ENCODE measurements around the gene MDFIC2. TPM values are rescaled to one million over a fixed set of nuclear protein-coding genes. Genes with fewer than 3 reads are reported as not detected.
A peak's percentile ranks its signal among the peaks of the same experiment; 100 is the strongest.

MDFIC2 gene
- polyA plus RNA-seq, 2 of the 4 experiments (the other 2 are of a cell fraction), result not detected

- Histone ChIP-seq H3K4me3 (no peak overlapping the region), H3K27ac (no peak overlapping the region), H3K4me1 (no peaks in the 10 kb centered on the region), H3K4me2 (no peak overlapping the region), H3K9me3 (no peaks in the 10 kb centered on the region)
- POLR2A ChIA-PET, result no interaction called here
- CTCF ChIA-PET, result no interaction called here
- DNase-seq (ENCODE audit: low read depth in 1 of 2, low spot score in 1 of 2) (no peak), FAIRE-seq (peak; percentile 18), ATAC-seq (no peak)
- TF ChIP-seq NR3C1 (IDR thresholded peaks at IDR 0.05) (no peak), RAD21 (conservative IDR thresholded peaks at IDR 0.05 in 1 of 2, IDR thresholded peaks at IDR 0.05 in 1 of 2) (no peak), CEBPB (IDR thresholded peaks at IDR 0.05) (no peak), POLR2A (IDR thresholded peaks at IDR 0.05; ENCODE audit: low read length) (no peak), CBX2 (IDR thresholded peaks at IDR 0.05; ENCODE audit: borderline replicate concordance, low read depth) (no peak), HOXB13 (CRISPR knock-in tag; IDR thresholded peaks at IDR 0.05; ENCODE audit: low read depth) (no peak), ZSCAN20 (CRISPR knock-in tag; IDR thresholded peaks at IDR 0.05) (no peak), FOSB (CRISPR knock-in tag; IDR thresholded peaks at IDR 0.05) (no peak), EHMT2 (IDR thresholded peaks at IDR 0.05; ENCODE audit: low read depth) (no peak), JUN (IDR thresholded peaks at IDR 0.05) (no peak), HDAC2 (IDR thresholded peaks at IDR 0.05) (no peak), RARB (CRISPR knock-in tag; IDR thresholded peaks at IDR 0.05) (no peak), TP53 (CRISPR knock-in tag; IDR thresholded peaks at IDR 0.05) (no peak), ESRRA (IDR thresholded peaks at IDR 0.05; ENCODE audit: borderline replicate concordance, low read length) (no peak), BHLHE40 (IDR thresholded peaks at IDR 0.05; ENCODE audit: low read depth, low read length) (no peak), CHD2 (IDR thresholded peaks at IDR 0.05; ENCODE audit: low read length, partially characterized antibody) (no peak)
- TF ChIP-seq, protein P1, sequence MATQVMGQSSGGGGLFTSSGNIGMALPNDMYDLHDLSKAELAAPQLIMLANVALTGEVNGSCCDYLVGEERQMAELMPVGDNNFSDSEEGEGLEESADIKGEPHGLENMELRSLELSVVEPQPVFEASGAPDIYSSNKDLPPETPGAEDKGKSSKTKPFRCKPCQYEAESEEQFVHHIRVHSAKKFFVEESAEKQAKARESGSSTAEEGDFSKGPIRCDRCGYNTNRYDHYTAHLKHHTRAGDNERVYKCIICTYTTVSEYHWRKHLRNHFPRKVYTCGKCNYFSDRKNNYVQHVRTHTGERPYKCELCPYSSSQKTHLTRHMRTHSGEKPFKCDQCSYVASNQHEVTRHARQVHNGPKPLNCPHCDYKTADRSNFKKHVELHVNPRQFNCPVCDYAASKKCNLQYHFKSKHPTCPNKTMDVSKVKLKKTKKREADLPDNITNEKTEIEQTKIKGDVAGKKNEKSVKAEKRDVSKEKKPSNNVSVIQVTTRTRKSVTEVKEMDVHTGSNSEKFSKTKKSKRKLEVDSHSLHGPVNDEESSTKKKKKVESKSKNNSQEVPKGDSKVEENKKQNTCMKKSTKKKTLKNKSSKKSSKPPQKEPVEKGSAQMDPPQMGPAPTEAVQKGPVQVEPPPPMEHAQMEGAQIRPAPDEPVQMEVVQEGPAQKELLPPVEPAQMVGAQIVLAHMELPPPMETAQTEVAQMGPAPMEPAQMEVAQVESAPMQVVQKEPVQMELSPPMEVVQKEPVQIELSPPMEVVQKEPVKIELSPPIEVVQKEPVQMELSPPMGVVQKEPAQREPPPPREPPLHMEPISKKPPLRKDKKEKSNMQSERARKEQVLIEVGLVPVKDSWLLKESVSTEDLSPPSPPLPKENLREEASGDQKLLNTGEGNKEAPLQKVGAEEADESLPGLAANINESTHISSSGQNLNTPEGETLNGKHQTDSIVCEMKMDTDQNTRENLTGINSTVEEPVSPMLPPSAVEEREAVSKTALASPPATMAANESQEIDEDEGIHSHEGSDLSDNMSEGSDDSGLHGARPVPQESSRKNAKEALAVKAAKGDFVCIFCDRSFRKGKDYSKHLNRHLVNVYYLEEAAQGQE (IDR thresholded peaks at IDR 0.05), result no peak
- TF ChIP-seq, protein P2, sequence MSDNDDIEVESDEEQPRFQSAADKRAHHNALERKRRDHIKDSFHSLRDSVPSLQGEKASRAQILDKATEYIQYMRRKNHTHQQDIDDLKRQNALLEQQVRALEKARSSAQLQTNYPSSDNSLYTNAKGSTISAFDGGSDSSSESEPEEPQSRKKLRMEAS (IDR thresholded peaks at IDR 0.05), result no peak
- TF ChIP-seq, protein P3, sequence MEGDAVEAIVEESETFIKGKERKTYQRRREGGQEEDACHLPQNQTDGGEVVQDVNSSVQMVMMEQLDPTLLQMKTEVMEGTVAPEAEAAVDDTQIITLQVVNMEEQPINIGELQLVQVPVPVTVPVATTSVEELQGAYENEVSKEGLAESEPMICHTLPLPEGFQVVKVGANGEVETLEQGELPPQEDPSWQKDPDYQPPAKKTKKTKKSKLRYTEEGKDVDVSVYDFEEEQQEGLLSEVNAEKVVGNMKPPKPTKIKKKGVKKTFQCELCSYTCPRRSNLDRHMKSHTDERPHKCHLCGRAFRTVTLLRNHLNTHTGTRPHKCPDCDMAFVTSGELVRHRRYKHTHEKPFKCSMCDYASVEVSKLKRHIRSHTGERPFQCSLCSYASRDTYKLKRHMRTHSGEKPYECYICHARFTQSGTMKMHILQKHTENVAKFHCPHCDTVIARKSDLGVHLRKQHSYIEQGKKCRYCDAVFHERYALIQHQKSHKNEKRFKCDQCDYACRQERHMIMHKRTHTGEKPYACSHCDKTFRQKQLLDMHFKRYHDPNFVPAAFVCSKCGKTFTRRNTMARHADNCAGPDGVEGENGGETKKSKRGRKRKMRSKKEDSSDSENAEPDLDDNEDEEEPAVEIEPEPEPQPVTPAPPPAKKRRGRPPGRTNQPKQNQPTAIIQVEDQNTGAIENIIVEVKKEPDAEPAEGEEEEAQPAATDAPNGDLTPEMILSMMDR (IDR thresholded peaks at IDR 0.05), result no peak
Measured at GRCh38 chr3:70201975-70202374, 110.5 kb downstream of the MDFIC2 start.

DNA sequence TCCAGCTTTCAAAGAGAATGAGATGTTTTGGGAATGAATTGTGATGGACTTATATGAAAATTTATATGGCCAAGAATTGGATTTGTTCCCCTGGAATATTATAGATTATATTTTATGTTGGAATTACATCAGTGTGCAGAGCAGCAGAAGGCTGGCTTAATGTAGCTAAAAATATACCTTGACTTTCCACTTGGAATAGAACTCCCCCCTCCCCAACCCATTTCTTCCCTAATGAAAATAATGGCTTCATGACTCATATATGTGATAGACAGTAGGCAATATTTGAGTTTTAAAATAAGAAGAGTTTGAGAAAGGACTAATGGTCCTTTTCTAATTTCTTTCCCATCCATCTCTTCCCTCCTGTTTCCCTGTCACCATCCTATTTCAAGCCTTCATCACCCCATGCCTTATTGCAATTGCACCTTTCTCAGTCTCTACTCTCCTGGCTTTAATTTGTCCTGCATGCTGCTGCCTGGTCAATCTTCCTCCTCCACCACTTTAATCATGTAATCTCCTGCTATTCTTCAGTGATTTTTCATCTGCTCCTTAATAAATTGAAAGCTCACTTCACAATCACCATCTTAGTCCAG is 122.5 kb downstream of the MDFIC2 start:
- no peaks in the 10 kb centered on the region for H3K4me1 ChIP-seq
- POLR2A ChIA-PET, result no interaction called here
- ATAC-seq (no peak), FAIRE-seq (no peak), DNase-seq (ENCODE audit: low read depth in 1 of 2, low spot score in 1 of 2) (no peak)
- no peak overlapping the region for H3K4me3 ChIP-seq
- no peak overlapping the region for H3K4me2 ChIP-seq
- CTCF ChIA-PET, result no interaction called here
- no peak overlapping the region for H3K27ac ChIP-seq
- TF ChIP-seq HOXA7 (CRISPR knock-in tag; IDR thresholded peaks at IDR 0.05), result no peak
- no peak for TF ChIP-seq MAZ (IDR thresholded peaks at IDR 0.05; ENCODE audit: borderline replicate concordance, low read depth, low read length)
- TF ChIP-seq GATA3 (IDR thresholded peaks at IDR 0.05; ENCODE audit: borderline replicate concordance), result no peak
- no peak for TF ChIP-seq TFCP2L1 (CRISPR knock-in tag; IDR thresholded peaks at IDR 0.05)
- TF ChIP-seq FOSB (CRISPR knock-in tag; IDR thresholded peaks at IDR 0.05), result no peak
- TF ChIP-seq PBX3 (IDR thresholded peaks at IDR 0.05), result no peak
- TF ChIP-seq CBX2 (IDR thresholded peaks at IDR 0.05; ENCODE audit: borderline replicate concordance, low read depth), result no peak
- no peaks in the 10 kb centered on the region for H3K9me3 ChIP-seq
